NCI-H1436 treated with DMSO at 0.1 percent for 48 hours (cell line): ENCODE data around the gene MYO1B.

Source experiments
- DNase-seq: peaks from one replicate; lab custom pipeline; 2025; lab: John Stamatoyannopoulos, UW

The MYO1B gene

DNA sequence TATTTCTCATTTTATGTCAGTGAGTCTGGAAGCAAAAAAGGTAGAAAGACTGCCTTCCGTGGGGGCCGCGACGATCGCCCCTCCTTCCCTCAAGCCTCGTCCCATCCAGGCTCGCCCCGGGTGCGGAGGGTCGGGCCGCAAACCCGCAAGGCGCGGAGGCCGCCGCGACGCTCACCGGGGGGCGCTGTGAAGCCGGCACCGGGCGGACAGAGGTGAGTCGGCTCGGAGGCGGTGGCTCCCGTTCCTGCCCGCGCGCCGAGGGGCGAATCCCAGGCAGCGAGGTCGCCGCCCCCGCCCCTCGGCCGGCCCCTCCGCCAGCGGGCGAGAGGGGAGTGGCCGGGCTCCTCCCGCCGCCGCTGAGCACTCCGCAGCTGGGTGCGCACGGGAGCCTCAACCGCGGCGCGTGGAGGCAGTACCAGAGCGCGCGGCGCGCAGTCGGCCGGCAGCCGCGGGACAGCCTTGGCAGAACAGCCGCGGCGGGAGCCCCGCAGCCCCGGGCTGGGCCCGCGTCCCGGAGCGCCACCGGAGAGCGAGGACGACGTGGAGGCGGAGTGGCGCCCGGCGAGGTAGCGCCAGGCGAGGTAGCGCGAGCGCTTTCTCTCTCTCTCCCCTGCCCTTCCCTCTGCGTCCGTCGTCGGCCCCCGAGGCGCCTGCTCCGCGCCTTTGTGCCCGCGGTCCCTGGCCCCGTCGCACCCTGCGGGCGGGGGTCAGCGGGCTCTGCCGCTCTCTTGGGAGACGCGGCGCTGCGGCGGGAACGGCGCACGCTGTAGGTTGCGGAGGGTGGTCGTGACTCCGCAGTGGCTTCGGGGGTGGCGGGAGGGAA is at the start of gene MYO1B:
TSS of gene MYO1B (plus strand) at position 359 of the 823 bp plus-strand sequence. CDS start 31,492 bp downstream, outside the sequence.
- DNase-seq = peak; percentile 65

- no peak for DNase-seq
Measured at GRCh38 chr2:191197096-191197495, 48.1 kb upstream of the MYO1B start.

- no peak for DNase-seq
Measured at GRCh38 chr2:191198271-191198670, 46.9 kb upstream of the MYO1B start.

DNA sequence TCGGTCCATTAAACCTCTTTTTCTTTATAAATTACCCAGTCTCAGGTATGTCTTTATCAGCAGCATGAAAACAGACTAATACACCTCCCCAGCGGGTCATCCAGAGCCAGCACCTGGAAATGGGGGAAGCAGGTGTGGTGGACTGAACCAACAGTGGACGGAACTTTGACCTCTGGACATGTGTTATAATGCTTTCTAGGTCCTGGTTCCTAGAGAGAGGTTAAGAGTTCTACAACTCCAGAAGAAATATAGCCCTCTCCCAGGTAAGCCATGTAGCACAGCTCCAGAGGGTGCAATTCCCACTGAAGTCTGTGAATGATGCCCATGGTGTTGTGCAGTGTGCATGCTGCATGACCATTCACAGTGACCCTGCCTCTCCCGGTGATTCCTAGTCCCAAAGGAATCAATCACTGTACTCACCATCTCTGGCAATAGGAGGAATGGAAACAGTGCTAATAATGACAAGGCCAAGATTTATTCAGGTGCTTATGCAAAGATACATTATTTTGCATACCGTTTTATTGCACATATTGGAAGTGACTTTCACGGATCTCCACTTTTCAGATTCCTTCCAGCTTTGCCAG is 45.2 kb upstream of the MYO1B start:
- DNase-seq = no peak

GRCh38 chr2:191200910-191201309 is 44.3 kb upstream of the MYO1B start:
- no peak for DNase-seq

DNA sequence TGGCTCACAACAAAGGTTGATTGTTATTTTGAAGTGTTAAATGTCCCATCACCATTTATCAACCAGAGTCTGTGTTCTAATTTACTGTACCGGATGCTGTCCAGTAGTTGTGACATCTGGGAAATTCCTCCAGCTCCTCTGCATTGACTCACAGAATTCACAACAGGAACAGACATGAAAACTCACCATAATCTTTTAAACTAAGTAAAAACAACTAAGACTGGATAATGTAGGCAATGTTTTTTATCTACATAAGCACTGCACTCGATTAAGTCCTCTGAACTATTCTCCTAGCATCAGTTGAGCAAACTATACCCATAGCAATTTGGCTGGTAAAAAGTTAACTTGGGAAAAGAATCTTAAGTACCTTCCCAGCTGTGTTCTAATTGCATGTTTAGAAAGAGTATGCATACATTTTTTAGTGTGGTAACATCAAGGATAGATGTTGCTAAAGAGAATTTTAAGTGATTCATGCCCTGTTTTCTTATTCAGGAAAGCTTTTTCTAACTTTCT is 42.9 kb upstream of the MYO1B start:
- DNase-seq = no peak

GRCh38 chr2:191202881-191203397 is 42.3 kb upstream of the MYO1B start:
- DNase-seq = no peak

DNA sequence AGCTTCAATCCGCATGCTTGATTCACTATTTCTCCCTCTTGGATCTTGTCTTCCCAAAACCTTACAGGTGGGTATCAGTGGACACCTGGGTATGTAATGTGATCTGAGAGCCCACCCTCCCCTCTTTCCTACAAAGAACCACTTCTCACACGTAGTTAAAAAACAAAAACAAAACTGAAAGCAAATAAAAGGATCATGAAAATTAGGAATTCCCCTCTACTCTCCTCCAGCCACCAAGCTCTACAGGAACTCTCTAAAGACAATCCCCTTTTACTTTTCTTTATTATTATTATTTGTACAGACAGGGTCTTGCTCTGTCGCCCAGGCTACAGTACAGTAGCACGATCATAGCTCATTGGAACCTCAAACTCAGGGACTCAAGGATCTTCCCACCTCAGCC is 40.8 kb upstream of the MYO1B start:
- DNase-seq = no peak

DNA sequence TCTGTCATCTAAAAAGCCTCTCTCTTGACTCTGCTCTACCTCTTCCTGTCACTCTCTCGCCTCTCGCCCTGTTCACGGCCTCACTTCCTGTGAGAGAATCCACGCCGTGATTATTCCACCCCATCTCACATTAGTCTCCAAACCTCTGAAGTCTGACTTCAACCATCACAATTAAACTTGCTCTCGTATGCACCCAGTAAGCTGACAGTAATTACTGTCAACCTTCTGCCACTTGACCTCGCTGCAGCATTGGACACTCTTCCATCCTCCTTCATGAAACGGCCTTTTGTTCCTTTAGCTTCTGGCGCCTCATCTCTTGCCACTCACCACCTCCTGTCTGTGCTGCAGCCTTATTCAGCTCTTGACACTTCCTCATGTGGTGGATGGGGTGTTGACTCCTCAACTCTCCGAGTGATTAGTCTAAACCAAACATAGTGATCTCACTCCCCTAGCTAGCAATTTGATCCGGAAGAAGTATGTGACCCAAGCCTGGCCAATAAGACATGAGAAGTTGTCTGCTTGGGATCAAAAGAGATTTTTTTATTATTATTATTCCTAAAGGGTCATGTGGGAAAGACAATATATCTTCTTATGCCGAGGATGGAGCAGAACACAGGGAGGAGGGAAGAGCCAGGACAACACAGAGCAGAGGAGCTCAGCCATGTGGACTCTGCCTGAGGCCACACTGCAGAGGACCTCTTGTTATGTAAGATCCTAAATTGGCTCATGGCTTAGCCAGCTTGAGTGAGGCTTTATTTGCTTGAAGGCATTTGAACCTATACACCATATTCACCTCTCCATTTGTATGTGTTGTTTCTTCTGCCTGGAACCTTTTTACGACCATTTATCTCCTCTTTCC is 38.4 kb upstream of the MYO1B start:
- DNase-seq = no peak

DNA sequence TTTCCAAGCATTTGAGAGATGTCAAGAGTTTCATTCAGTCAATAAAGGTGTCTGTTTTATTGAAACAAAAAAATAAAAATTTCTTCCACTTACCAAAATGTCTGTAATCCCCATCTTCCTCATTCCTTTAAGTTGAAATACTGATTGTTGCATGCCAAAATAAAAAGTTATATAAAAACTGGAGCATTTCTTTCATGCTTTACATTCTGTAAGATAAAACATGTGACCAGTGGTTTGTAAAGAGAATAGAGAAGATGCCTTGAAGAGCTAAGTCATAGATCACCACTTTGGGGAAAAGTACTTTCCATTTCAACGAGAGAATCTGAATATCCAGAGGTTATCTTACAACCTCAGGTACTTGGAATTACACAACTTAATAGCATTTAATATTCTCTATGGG is 35.9 kb upstream of the MYO1B start:
- DNase-seq = no peak

GRCh38 chr2:191212119-191212518 is 33.1 kb upstream of the MYO1B start:
- no peak for DNase-seq

DNA sequence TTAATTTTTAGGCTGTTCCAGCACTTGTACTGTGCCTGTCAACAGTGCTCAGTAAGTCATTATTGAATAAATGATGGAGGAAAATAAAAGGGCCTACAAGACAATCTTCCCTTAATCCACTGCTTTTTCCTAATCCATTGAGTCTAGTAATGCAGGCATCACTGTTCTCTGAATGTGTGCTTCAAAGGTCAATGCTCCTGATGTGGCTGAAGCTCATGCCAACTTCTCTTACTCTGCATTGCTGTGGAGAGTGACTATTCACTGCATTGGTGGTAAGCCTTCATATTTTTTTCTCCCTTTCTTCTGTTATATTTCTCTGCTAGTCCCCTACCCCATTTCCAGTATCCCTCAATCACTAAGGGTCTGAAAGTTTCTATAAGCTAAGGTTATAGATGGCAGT is 31.9 kb upstream of the MYO1B start:
- DNase-seq = no peak

DNA sequence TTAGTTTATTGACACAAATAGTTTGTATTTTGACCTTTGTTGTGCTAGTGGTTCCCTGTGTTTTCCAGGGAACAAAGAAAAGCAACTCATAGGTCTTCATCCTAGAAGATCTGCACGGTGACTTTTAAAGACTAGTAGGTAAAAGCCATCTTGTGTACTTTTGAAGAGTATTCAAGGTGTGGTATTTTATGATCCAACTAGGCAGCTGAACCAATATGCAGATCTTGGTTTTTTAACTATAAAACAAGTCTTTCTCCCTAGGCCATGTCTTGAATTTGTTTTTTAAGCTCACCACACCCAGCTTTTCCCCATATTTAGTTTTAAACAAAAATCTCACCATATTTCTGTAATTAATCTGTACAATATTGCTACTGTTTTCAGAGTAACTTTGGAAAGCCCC is 30.0 kb upstream of the MYO1B start:
- no peak for DNase-seq

GRCh38 chr2:191215666-191216065 is 29.5 kb upstream of the MYO1B start:
- no peak for DNase-seq

DNA sequence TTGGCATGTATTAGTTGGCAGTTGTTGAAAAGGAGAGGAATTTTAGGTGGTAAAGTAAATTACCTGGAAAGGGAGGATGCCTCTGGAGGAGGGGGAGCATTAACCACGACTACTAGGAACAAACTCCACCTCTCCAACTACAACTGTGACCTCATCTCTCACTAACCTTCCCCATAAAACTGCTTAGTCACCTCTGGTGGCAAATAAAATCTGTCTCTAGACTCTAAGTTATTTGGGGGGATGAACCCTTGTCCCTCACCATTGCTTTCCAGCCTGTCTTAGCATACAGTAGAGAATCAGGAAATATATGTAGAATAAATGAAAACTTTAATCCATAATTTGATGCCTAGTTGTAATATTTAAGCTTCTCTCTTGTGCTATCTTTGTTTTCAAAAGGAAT is 27.6 kb upstream of the MYO1B start:
- no peak for DNase-seq

- DNase-seq = no peak
Measured at GRCh38 chr2:191218292-191218898, 26.8 kb upstream of the MYO1B start.

GRCh38 chr2:191220671-191221070 is 24.5 kb upstream of the MYO1B start:
- DNase-seq = no peak

- no peak for DNase-seq
Measured at GRCh38 chr2:191221666-191222065, 23.5 kb upstream of the MYO1B start.

GRCh38 chr2:191222507-191222906 is 22.7 kb upstream of the MYO1B start:
- no peak for DNase-seq

GRCh38 chr2:191222952-191223351 is 22.3 kb upstream of the MYO1B start:
- DNase-seq = no peak

- no peak for DNase-seq
Measured at GRCh38 chr2:191225126-191225525, 20.1 kb upstream of the MYO1B start.

DNA sequence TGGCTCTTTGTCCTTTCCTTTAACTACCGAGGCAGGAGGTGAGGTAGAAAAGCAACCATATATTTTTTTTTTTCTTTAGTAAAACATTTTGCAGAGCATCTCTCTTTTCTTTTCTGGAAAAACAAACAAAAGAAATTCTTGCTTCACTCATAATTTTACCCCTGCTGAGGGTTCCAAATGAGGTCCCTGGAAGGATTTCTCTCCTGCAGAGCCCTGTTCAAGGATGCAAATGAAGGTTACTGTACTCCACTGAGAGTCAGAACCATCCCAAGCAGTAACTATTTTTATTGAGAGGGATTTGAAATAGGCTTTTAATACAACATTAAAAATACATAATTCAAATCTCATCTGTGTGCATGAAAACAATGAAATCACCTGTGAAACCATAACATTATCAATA is 19.5 kb upstream of the MYO1B start:
- DNase-seq = no peak
